ENCODE measurements around the gene ITIH6.
"Not testable (repeated sequence)": the region's sequence is repeated elsewhere in the genome, so short reads cannot be mapped to it uniquely, and the experiment has no call there.

Gene ITIH6

DNA sequence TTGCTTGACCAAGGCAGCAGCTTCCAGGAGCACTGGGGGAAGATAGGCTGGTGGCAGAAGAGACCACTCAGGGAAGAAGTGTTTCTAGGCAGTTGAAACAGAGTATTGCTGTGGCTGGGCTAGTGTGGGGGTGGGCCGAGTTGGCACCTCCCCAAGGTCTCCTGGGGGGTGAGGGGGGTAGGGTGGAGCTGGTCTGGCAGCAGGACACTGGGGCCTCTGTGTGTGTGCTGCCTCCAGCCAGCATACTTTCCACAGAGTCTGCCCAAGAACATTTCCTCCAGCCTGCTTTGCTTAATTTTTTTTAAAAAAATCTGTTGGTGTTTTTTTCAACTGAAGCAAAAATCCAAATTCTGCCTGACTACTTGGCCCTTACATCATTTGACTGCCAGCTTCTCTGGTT, 4.0 kb downstream of the ITIH6 start (continued):
- TF ChIP-seq, protein P1, sequence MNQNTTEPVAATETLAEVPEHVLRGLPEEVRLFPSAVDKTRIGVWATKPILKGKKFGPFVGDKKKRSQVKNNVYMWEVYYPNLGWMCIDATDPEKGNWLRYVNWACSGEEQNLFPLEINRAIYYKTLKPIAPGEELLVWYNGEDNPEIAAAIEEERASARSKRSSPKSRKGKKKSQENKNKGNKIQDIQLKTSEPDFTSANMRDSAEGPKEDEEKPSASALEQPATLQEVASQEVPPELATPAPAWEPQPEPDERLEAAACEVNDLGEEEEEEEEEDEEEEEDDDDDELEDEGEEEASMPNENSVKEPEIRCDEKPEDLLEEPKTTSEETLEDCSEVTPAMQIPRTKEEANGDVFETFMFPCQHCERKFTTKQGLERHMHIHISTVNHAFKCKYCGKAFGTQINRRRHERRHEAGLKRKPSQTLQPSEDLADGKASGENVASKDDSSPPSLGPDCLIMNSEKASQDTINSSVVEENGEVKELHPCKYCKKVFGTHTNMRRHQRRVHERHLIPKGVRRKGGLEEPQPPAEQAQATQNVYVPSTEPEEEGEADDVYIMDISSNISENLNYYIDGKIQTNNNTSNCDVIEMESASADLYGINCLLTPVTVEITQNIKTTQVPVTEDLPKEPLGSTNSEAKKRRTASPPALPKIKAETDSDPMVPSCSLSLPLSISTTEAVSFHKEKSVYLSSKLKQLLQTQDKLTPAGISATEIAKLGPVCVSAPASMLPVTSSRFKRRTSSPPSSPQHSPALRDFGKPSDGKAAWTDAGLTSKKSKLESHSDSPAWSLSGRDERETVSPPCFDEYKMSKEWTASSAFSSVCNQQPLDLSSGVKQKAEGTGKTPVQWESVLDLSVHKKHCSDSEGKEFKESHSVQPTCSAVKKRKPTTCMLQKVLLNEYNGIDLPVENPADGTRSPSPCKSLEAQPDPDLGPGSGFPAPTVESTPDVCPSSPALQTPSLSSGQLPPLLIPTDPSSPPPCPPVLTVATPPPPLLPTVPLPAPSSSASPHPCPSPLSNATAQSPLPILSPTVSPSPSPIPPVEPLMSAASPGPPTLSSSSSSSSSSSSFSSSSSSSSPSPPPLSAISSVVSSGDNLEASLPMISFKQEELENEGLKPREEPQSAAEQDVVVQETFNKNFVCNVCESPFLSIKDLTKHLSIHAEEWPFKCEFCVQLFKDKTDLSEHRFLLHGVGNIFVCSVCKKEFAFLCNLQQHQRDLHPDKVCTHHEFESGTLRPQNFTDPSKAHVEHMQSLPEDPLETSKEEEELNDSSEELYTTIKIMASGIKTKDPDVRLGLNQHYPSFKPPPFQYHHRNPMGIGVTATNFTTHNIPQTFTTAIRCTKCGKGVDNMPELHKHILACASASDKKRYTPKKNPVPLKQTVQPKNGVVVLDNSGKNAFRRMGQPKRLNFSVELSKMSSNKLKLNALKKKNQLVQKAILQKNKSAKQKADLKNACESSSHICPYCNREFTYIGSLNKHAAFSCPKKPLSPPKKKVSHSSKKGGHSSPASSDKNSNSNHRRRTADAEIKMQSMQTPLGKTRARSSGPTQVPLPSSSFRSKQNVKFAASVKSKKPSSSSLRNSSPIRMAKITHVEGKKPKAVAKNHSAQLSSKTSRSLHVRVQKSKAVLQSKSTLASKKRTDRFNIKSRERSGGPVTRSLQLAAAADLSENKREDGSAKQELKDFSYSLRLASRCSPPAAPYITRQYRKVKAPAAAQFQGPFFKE (tag by site-specific recombination; IDR thresholded peaks at IDR 0.05; ENCODE audit: borderline replicate concordance), result no peak
- TF ChIP-seq ZNF366 (tag by site-specific recombination; conservative IDR thresholded peaks at IDR 0.05) (no peak), ZSCAN23 (tag by site-specific recombination; IDR thresholded peaks at IDR 0.05) (no peak), HOXD13 (CRISPR knock-in tag; IDR thresholded peaks at IDR 0.05; ENCODE audit: borderline replicate concordance) (no peak)
- TF ChIP-seq, protein P2, sequence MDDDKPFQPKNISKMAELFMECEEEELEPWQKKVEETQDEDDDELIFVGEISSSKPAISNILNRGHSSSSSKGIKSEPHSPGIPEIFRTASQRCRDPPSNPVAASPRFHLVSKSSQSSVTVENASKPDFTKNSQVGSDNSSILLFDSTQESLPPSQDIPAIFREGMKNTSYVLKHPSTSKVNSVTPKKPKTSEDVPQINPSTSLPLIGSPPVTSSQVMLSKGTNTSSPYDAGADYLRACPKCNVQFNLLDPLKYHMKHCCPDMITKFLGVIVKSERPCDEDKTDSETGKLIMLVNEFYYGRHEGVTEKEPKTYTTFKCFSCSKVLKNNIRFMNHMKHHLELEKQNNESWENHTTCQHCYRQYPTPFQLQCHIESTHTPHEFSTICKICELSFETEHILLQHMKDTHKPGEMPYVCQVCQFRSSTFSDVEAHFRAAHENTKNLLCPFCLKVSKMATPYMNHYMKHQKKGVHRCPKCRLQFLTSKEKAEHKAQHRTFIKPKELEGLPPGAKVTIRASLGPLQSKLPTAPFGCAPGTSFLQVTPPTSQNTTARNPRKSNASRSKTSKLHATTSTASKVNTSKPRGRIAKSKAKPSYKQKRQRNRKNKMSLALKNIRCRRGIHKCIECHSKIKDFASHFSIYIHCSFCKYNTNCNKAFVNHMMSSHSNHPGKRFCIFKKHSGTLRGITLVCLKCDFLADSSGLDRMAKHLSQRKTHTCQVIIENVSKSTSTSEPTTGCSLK (tag by site-specific recombination; IDR thresholded peaks at IDR 0.05), result no peak

DNA sequence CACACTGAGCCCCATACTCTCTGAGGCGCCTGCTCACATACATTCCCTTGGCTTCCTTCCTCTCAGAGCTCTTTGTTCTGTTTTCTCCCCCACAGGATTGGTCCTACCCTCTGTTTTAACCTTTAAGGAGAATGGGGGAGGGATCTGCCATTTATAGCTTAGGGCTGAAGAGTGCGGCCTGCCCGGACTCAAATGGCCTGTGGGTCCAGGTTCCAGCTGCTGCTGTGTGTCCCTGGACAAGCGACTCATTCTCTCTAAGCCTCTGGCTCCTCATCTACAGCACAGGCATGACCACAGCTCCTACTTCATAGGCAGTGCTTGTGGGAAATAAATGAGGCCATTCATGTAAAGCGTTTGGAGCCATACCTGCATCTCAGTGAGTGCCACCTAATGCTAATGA, 8.7 kb downstream of the ITIH6 start:
- H3K27ac ChIP-seq (ENCODE audit: extremely low read depth, low read depth, low read length); H3K36me3 ChIP-seq (ENCODE audit: control insufficient read depth in 2 of 2, insufficient read depth in 1 of 2, low read length in 2 of 2); H3K4me3 ChIP-seq (ENCODE audit: low read depth, low read length); H3K4me1 ChIP-seq (ENCODE audit: control insufficient read depth, insufficient read depth, low read length); POLR2A ChIA-PET; CTCF ChIA-PET; H3K9me3 ChIP-seq (ENCODE audit: control insufficient read depth, insufficient read depth, low read depth, low read length): not testable (repeated sequence)

DNA sequence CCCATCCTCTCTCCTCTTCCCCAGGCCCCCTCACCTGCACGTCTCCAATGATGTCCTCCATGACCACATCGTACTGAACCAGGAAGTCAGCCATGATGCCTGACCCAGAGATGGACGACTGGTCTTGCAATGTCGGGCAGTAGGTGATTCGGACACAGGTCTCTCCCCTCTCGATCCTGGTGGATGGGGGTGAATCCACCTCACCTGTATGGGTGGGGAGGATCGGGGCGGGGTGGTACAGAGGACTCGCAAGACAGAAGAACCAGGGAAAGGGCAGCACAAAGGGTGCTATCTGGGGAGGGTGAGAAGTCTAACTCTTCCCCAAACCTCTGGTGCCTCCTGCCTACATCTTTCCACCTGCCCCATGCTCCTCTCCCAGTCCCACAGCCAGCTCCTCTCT, 9.6 kb downstream of the ITIH6 start:
- CTCF ChIA-PET, result no interaction called here

More for the DNA sequence above, 9.6 kb downstream of the ITIH6 start:
- no peaks in the 10 kb centered on the region for H3K4me1 ChIP-seq (ENCODE audit: control insufficient read depth, insufficient read depth, low read length)
- H3K36me3 ChIP-seq (ENCODE audit: control insufficient read depth in 2 of 2, insufficient read depth in 1 of 2, low read length in 2 of 2), result no peaks in the 10 kb centered on the region
- no peak overlapping the region for H3K27ac ChIP-seq (ENCODE audit: extremely low read depth, low read depth, low read length)
- no peaks in the 10 kb centered on the region for H3K9me3 ChIP-seq (ENCODE audit: control insufficient read depth, insufficient read depth, low read depth, low read length)
- H3K4me3 ChIP-seq (ENCODE audit: low read depth, low read length), result no peak overlapping the region
- POLR2A ChIA-PET, result no interaction called here
- TF ChIP-seq ZNF621 (tag by site-specific recombination; IDR thresholded peaks at IDR 0.05) (no peak), ZNF239 (tag by site-specific recombination; IDR thresholded peaks at IDR 0.05) (no peak), SP7 (tag by site-specific recombination; IDR thresholded peaks at IDR 0.05) (no peak), ZNF624 (tag by site-specific recombination; IDR thresholded peaks at IDR 0.05) (no peak), IKZF3 (tag by site-specific recombination; IDR thresholded peaks at IDR 0.05) (no peak), ZNF843 (tag by site-specific recombination; IDR thresholded peaks at IDR 0.05) (no peak), ZSCAN16 (tag by site-specific recombination; IDR thresholded peaks at IDR 0.05) (no peak), ZNF561 (tag by site-specific recombination; IDR thresholded peaks at IDR 0.05; ENCODE audit: borderline replicate concordance) (no peak), ZNF10 (tag by site-specific recombination; IDR thresholded peaks at IDR 0.05) (no peak), ZNF202 (tag by site-specific recombination; IDR thresholded peaks at IDR 0.05; ENCODE audit: borderline replicate concordance) (no peak)
- TF ChIP-seq, protein P3, sequence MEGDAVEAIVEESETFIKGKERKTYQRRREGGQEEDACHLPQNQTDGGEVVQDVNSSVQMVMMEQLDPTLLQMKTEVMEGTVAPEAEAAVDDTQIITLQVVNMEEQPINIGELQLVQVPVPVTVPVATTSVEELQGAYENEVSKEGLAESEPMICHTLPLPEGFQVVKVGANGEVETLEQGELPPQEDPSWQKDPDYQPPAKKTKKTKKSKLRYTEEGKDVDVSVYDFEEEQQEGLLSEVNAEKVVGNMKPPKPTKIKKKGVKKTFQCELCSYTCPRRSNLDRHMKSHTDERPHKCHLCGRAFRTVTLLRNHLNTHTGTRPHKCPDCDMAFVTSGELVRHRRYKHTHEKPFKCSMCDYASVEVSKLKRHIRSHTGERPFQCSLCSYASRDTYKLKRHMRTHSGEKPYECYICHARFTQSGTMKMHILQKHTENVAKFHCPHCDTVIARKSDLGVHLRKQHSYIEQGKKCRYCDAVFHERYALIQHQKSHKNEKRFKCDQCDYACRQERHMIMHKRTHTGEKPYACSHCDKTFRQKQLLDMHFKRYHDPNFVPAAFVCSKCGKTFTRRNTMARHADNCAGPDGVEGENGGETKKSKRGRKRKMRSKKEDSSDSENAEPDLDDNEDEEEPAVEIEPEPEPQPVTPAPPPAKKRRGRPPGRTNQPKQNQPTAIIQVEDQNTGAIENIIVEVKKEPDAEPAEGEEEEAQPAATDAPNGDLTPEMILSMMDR (tag by site-specific recombination; IDR thresholded peaks at IDR 0.05), result no peak
- TF ChIP-seq, protein P4, sequence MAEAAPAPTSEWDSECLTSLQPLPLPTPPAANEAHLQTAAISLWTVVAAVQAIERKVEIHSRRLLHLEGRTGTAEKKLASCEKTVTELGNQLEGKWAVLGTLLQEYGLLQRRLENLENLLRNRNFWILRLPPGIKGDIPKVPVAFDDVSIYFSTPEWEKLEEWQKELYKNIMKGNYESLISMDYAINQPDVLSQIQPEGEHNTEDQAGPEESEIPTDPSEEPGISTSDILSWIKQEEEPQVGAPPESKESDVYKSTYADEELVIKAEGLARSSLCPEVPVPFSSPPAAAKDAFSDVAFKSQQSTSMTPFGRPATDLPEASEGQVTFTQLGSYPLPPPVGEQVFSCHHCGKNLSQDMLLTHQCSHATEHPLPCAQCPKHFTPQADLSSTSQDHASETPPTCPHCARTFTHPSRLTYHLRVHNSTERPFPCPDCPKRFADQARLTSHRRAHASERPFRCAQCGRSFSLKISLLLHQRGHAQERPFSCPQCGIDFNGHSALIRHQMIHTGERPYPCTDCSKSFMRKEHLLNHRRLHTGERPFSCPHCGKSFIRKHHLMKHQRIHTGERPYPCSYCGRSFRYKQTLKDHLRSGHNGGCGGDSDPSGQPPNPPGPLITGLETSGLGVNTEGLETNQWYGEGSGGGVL (tag by site-specific recombination; IDR thresholded peaks at IDR 0.05), result no peak

Data from HEK293 (cell line).